Fibroblast of mammary gland (primary cell): ENCODE measurements around the gene ARHGEF26.

Source experiments
- DNase-seq: peaks from one replicate; pipeline ENCODE4 v3.0.0-alpha.2; 2010; ENCODE audit warnings: low read depth
- H3K4me3 ChIP-seq: 2 replicates; pipeline ENCODE4 v1.5.1; 2011; ENCODE audit warnings: low read depth, mild to moderate bottlenecking, low read length, moderate library complexity; ENCODE audit not compliant: control insufficient read depth
- TF ChIP-seq, protein P1 (sequence below): conservative IDR thresholded peaks from 2 replicates; pipeline ENCODE4 v1.5.1; 2011; ENCODE audit warnings: low read depth, low read length, inconsistent platforms; ENCODE audit not compliant: control insufficient read depth, insufficient read depth

ARHGEF26 gene

DNA sequence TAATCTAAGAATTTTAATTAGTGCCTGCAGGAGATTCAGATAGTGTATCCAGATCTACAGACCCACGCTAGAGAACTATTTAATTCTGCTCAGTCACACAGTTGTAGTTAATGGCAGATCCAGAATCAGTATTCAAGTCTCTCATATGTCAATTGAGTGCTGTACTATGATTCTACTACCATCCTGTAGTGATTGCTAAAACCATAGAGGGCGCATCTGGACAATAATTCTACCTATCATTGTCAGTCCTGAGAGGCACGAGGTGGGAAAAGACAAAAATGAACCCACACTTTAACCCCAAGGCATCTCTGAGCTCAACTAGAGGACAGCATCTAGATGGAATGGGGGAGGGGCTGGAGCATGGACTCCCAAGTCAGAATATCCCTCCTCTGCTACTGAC, 180.4 kb downstream of the ARHGEF26 start:
- H3K4me3 ChIP-seq = no peak overlapping the region
- TF ChIP-seq, protein P1, sequence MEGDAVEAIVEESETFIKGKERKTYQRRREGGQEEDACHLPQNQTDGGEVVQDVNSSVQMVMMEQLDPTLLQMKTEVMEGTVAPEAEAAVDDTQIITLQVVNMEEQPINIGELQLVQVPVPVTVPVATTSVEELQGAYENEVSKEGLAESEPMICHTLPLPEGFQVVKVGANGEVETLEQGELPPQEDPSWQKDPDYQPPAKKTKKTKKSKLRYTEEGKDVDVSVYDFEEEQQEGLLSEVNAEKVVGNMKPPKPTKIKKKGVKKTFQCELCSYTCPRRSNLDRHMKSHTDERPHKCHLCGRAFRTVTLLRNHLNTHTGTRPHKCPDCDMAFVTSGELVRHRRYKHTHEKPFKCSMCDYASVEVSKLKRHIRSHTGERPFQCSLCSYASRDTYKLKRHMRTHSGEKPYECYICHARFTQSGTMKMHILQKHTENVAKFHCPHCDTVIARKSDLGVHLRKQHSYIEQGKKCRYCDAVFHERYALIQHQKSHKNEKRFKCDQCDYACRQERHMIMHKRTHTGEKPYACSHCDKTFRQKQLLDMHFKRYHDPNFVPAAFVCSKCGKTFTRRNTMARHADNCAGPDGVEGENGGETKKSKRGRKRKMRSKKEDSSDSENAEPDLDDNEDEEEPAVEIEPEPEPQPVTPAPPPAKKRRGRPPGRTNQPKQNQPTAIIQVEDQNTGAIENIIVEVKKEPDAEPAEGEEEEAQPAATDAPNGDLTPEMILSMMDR = no peak
- DNase-seq = no peak

DNA sequence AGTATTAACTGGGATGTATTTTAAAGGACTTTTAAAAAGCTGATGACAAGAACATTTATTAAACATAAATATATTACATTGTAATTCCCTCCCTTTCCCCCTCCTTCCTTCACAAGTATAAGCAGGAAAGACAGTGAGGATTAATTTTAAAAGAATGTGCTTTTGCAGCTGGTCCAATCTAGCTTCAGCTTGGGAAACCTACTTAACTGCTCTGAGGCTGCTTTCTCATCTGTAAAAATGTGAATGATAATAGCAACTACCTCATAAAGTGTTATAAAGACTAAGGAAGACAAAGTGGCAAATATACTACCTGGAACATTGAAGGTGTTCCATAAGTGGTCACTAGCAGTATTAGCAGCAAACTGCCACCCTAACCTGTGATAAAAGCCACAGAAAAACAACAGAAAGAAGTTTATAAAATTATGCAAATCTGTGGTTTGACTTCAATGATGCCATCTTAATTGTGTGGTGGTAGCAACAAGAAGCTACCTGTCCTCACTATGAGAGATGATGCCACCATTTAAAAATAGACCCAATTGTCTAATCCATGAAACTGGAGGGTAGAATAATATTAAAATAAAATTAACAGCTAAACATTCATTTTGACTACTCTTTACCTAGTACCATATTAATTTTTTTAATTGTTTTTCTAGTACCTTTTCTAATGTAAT, 183.1 kb downstream of the ARHGEF26 start:
- TF ChIP-seq, protein P1 = no peak
- peak; percentile 26 for DNase-seq
- no peak overlapping the region for H3K4me3 ChIP-seq

DNA sequence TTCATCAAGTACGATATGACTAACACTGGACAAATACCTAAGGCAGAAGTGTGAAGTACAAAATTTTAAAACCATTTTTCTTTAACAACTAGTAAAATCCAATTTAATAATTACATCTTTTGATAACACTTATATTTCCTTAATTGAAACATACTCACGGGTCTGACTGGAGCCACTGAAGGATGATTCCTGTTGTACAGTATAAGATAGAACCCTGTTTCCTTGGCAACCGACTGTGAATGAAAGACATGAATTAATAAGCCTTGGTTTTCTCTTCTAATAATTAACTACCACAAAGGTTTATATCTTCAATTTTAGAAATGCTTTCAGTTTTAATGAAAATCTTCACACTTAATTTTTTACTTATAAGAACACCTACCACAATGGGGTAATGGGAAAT, 183.7 kb downstream of the ARHGEF26 start:
- TF ChIP-seq, protein P1 = no peak

DNA sequence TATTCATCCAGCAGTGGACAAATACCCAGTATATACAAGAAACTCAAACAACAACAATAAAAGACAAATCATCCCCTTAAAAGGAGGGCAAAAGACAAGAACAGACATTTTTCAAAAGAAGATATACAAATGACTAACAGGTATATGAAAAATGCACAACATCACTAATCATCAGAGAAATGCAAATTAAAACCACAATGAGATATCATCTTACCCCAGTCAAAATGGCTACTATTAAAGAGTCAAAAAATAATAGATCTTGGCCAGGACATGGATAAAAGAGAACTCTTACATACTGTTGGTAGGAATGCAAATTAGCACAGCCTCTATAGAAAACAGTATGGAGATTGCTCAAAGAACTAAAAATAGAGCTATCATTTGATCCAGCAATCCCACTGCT, 186.2 kb downstream of the ARHGEF26 start:
- no peak for DNase-seq
- no peak overlapping the region for H3K4me3 ChIP-seq
- TF ChIP-seq, protein P1 = no peak

More for the DNA sequence above, 183.7 kb downstream of the ARHGEF26 start:
- H3K4me3 ChIP-seq = no peak overlapping the region
- no peak for DNase-seq
